Right kidney (tissue), 9 donors: Measurements from ENCODE around the gene NPIPA3.
"Not testable (repeated sequence)": the region's sequence is repeated elsewhere in the genome, so short reads cannot be mapped to it uniquely, and the experiment has no call there.

ENCODE experiments used
- DNase-seq: peaks from one replicate; pipeline ENCODE4 v3.0.0-alpha.2; 2016
- long read RNA-seq, 8 donors: transcript quantifications; one replicate each; lab custom pipeline, GENCODE V29; 2026

The NPIPA3 gene
- long read RNA-seq, donor 1: 0 reads
- long read RNA-seq, donor 2: 0 reads
- long read RNA-seq, donor 3: 0 reads
- long read RNA-seq, donor 4: 0 reads
- long read RNA-seq, donor 5: 0 reads
- long read RNA-seq, donor 6: 0 reads
- long read RNA-seq, donor 7: 0 reads
- long read RNA-seq, donor 8: 0 reads

- DNase-seq: not testable (repeated sequence)
Observed at GRCh38 chr16:14703156-14704011, at the start of gene NPIPA3. NPIPA3 (plus strand) TSS chr16:14703411; CDS start chr16:14708944, 5,533 bp downstream.

- DNase-seq: no peak
Observed at GRCh38 chr16:14658063-14658462, 45.1 kb upstream of the NPIPA3 start.

- DNase-seq: no peak
Observed at GRCh38 chr16:14667347-14668266, 35.6 kb upstream of the NPIPA3 start.

GRCh38 chr16:14668556-14669223, 34.5 kb upstream of the NPIPA3 start:
- DNase-seq: no peak

- no peak for DNase-seq
Observed at GRCh38 chr16:14669776-14670175, 33.4 kb upstream of the NPIPA3 start.

GRCh38 chr16:14672403-14672971, 30.7 kb upstream of the NPIPA3 start:
- no peak for DNase-seq

- DNase-seq: no peak
Observed at GRCh38 chr16:14676633-14677032, 26.6 kb upstream of the NPIPA3 start.

- no peak for DNase-seq
Observed at GRCh38 chr16:14677627-14678026, 25.6 kb upstream of the NPIPA3 start.

- no peak for DNase-seq
Observed at GRCh38 chr16:14678748-14679497, 24.3 kb upstream of the NPIPA3 start.

GRCh38 chr16:14680396-14680795, 22.8 kb upstream of the NPIPA3 start:
- not testable (repeated sequence) for DNase-seq

- DNase-seq: no peak
Observed at GRCh38 chr16:14681115-14681514, 22.1 kb upstream of the NPIPA3 start.

GRCh38 chr16:14682121-14682520, 21.1 kb upstream of the NPIPA3 start:
- DNase-seq: no peak

- DNase-seq: not testable (repeated sequence)
Observed at GRCh38 chr16:14685870-14686793, 17.1 kb upstream of the NPIPA3 start.

- DNase-seq: not testable (repeated sequence)
Observed at GRCh38 chr16:14694129-14694528, 9.1 kb upstream of the NPIPA3 start, which contains the start of gene PLA2G10. PLA2G10 (minus strand) TSS chr16:14694308; CDS start chr16:14694229, 79 bp downstream.

- DNase-seq: not testable (repeated sequence)
Observed at GRCh38 chr16:14701859-14702258, 1.4 kb upstream of the NPIPA3 start.

- not testable (repeated sequence) for DNase-seq
Observed at GRCh38 chr16:14702672-14703071, 539 bp upstream of the NPIPA3 start.

- DNase-seq: not testable (repeated sequence)
Observed at GRCh38 chr16:14733233-14733632, 30.0 kb downstream of the NPIPA3 start.

- DNase-seq: not testable (repeated sequence)
Observed at GRCh38 chr16:14740832-14741385, 37.7 kb downstream of the NPIPA3 start.

GRCh38 chr16:14741794-14742193, 38.6 kb downstream of the NPIPA3 start:
- DNase-seq: not testable (repeated sequence)
